Type B pancreatic cell (in vitro differentiated cells): ENCODE data around the gene HTR3D. TPM values are rescaled to one million over a fixed set of nuclear protein-coding genes. Genes with fewer than 3 reads are reported as not detected.
"Not testable (repeated sequence)": the region's sequence is repeated elsewhere in the genome, so short reads cannot be mapped to it uniquely, and the experiment has no call there.

Source experiments
- DNase-seq: peaks from one replicate; pipeline ENCODE4 v3.0.0; 2021; ENCODE audit warnings: mixed read lengths; ENCODE audit not compliant: unreplicated experiment; ENCODE audit errors: extremely low spot score
- H3K27ac Mint-ChIP-seq: 2 replicates; pipeline ENCODE4 v1.8.0; 2021; ENCODE audit warnings: mild to moderate bottlenecking, mixed read lengths
- H3K27me3 Mint-ChIP-seq: 2 replicates; pipeline ENCODE4 v1.8.0; 2021; ENCODE audit warnings: mixed read lengths
- H3K36me3 Mint-ChIP-seq: 2 replicates; pipeline ENCODE4 v1.8.0; 2021; ENCODE audit warnings: mixed read lengths
- H3K4me1 Mint-ChIP-seq: one replicate; pipeline ENCODE4 v1.8.0; 2021; ENCODE audit warnings: mixed read lengths; ENCODE audit not compliant: unreplicated experiment
- H3K4me3 Mint-ChIP-seq: 2 replicates; pipeline ENCODE4 v1.8.0; 2021; ENCODE audit warnings: mild to moderate bottlenecking, mixed read lengths
- H3K9me3 Mint-ChIP-seq: 2 replicates; pipeline ENCODE4 v1.8.0; 2021; ENCODE audit warnings: mixed read lengths
- CTCF ChIP-seq: fragments of 200-600 bp; sonication (generic); conservative IDR thresholded peaks from 2 replicates; pipeline ENCODE4 v1.5.0; 2021; ENCODE audit warnings: antibody characterized with exemption, mild to moderate bottlenecking
- total RNA-seq: library from RNA; stranded (reverse); gene quantifications from 2 replicates; pipeline ENCODE4 v1.2.1, GENCODE V29; 2021; ENCODE audit warnings: low replicate concordance

HTR3D gene
- total RNA-seq, 1 donor from 2014 or later: not detected

DNA sequence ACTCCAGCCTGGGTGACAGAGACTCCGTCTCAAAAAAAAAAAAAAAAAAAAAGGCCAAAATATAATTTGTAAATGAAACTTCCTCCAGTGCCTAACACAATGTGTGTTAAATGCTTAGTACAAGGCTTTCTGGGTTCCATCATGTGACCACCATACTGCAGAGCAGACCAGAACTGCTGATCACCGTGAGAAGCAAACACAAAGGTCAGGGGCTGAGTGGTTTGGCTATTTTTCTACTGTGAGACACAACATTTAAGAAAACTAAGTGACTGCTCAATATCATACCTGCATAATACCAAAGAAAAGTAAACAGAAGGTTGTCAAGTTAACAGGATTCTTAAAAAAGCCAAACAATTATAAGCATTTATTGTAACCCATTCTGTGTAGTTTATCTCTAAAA is 27.1 kb upstream of the HTR3D start:
- H3K27ac Mint-ChIP-seq: peak overlapping the region; percentile 78
- no peaks in the 10 kb centered on the region for H3K9me3 Mint-ChIP-seq
- no peak for DNase-seq
- peaks cover 9% of the 10 kb centered on the region for H3K36me3 Mint-ChIP-seq
- H3K4me1 Mint-ChIP-seq: peaks cover 32% of the 10 kb centered on the region
- no peaks in the 10 kb centered on the region for H3K27me3 Mint-ChIP-seq
- H3K4me3 Mint-ChIP-seq: peak overlapping the region; percentile 7
- TF ChIP-seq CTCF: no peak

- peak overlapping the region; percentile 88 for H3K27ac Mint-ChIP-seq
- H3K36me3 Mint-ChIP-seq: peaks cover 18% of the 10 kb centered on the region
- peak overlapping the region; percentile 66 for H3K4me3 Mint-ChIP-seq
- no peak for TF ChIP-seq CTCF
- peaks cover 32% of the 10 kb centered on the region for H3K4me1 Mint-ChIP-seq
- peak; percentile 74 for DNase-seq
- no peaks in the 10 kb centered on the region for H3K27me3 Mint-ChIP-seq
- H3K9me3 Mint-ChIP-seq: no peaks in the 10 kb centered on the region
Observed at GRCh38 chr3:184005941-184006507, 25.5 kb upstream of the HTR3D start.

- peaks cover 32% of the 10 kb centered on the region for H3K4me1 Mint-ChIP-seq
- not testable (repeated sequence) for DNase-seq, H3K4me3 Mint-ChIP-seq, H3K27me3 Mint-ChIP-seq, H3K27ac Mint-ChIP-seq, H3K9me3 Mint-ChIP-seq
- peaks cover 25% of the 10 kb centered on the region for H3K36me3 Mint-ChIP-seq
Observed at GRCh38 chr3:184007143-184007813, 24.3 kb upstream of the HTR3D start.

- Mint-ChIP-seq H3K4me1 (peaks cover 27% of the 10 kb centered on the region), H3K4me3 (no peak overlapping the region), H3K9me3 (no peaks in the 10 kb centered on the region), H3K27me3 (no peaks in the 10 kb centered on the region), H3K36me3 (peaks cover 31% of the 10 kb centered on the region), H3K27ac (peak overlapping the region; percentile 65)
- no peak for TF ChIP-seq CTCF
- DNase-seq: no peak
Observed at GRCh38 chr3:184008161-184008560, 23.4 kb upstream of the HTR3D start.

GRCh38 chr3:184011230-184011876 is 20.2 kb upstream of the HTR3D start:
- H3K4me3 Mint-ChIP-seq: no peak overlapping the region
- no peak for DNase-seq
- H3K4me1 Mint-ChIP-seq: peaks cover 28% of the 10 kb centered on the region
- no peaks in the 10 kb centered on the region for H3K27me3 Mint-ChIP-seq
- H3K9me3 Mint-ChIP-seq: no peaks in the 10 kb centered on the region
- peaks cover 32% of the 10 kb centered on the region for H3K36me3 Mint-ChIP-seq
- H3K27ac Mint-ChIP-seq: peak overlapping the region; percentile 15
- TF ChIP-seq CTCF: no peak
